Spleen (tissue), 11 donors: Measurements from ENCODE around the gene BRSK2. TPM values are rescaled to one million over a fixed set of nuclear protein-coding genes. Genes with fewer than 3 reads are reported as not detected.
A peak's percentile ranks its signal among the peaks of the same experiment; 100 is the strongest.

Experiments used
- DNase-seq: peaks from one replicate; pipeline ENCODE4 v3.0.0-alpha.2; 2020
- H3K27ac ChIP-seq, 8 donors: fragments of 200-600 bp; sonication (generic) in 7 of 8; 1 replicate in 4 of 8; 2 replicates in 4 of 8; pipeline versions ENCODE4 v1.5.0 to v1.8.0; 2016 to 2021; ENCODE audit warnings: inconsistent platforms in 4 of 8, mild to moderate bottlenecking in 4 of 8, moderate library complexity in 1 of 8
- H3K27me3 ChIP-seq, 7 donors: fragments of 200-600 bp; sonication (generic) in 6 of 7; replicated peaks in 1 of 7; 1 replicate in 4 of 7; 2 replicates in 3 of 7; pipeline versions ENCODE4 v1.5.0 to v1.8.0; 2016 to 2021; ENCODE audit warnings: inconsistent platforms in 3 of 7, mild to moderate bottlenecking in 1 of 7
- H3K36me3 ChIP-seq, 6 donors: fragments of 200-600 bp; sonication (generic) in 5 of 6; 1 replicate in 4 of 6; 2 replicates in 2 of 6; pipeline versions ENCODE4 v1.5.0 to v1.8.0; 2016 to 2021; ENCODE audit warnings: inconsistent platforms in 2 of 6
- H3K4me1 ChIP-seq, 6 donors: fragments of 200-600 bp; sonication (generic) in 5 of 6; 1 replicate in 3 of 6; 2 replicates in 3 of 6; pipeline versions ENCODE4 v1.5.0 to v1.8.0; 2016 to 2021; ENCODE audit warnings: inconsistent platforms in 3 of 6
- H3K4me3 ChIP-seq, 8 donors: fragments of 200-600 bp; sonication (generic) in 7 of 8; 1 replicate in 4 of 8; 2 replicates in 4 of 8; pipeline versions ENCODE4 v1.5.0 to v1.8.0; 2016 to 2021; ENCODE audit warnings: inconsistent platforms in 4 of 8, mild to moderate bottlenecking in 4 of 8, moderate library complexity in 2 of 8
- H3K9me3 ChIP-seq, 8 donors: fragments of 200-600 bp; sonication (generic) in 7 of 8; 1 replicate in 4 of 8; 2 replicates in 4 of 8; pipeline versions ENCODE4 v1.5.0 to v1.8.0; 2016 to 2021; ENCODE audit warnings: inconsistent platforms in 4 of 8
- POLR2A ChIP-seq, 3 donors: fragments of 450-650 bp; IDR thresholded peaks; one replicate each; pipeline ENCODE4 v1.5.1; 2017; ENCODE audit warnings: antibody characterized with exemption in 3 of 3, mild to moderate bottlenecking in 1 of 3
- POLR2AphosphoS5 ChIP-seq, 3 donors: sonication (generic); formaldehyde crosslinking; IDR thresholded peaks; one replicate each; pipeline ENCODE4 v1.5.1; 2017; ENCODE audit warnings: antibody characterized with exemption in 3 of 3
- WGBS, 5 donors: extraction: QIAGEN DNeasy Blood & Tissue Kit in 3 of 5; methylation state at CpG; one replicate each; pipeline versions ENCODE4 v1.1.5 to v1.1.7; 2013 to 2018; 5-methylcytosine and 5-hydroxymethylcytosine counted together
- intact Hi-C: fragments of 100-400 bp; cut with DNase I; formaldehyde crosslinking; loops from one replicate; pipeline ENCODE4 v1.15.0; 2023; ENCODE audit warnings: low total_unique reads
- polyA plus RNA-seq, 3 donors: library from polyadenylated mRNA; stranded (reverse); fragments of 200-250 nt; gene quantifications; one replicate each; pipeline ENCODE4 v1.2.1, GENCODE V29; 2013
- total RNA-seq, 7 donors: library from RNA; depleted of rRNA in 3 of 7; stranded (reverse); fragments of >200 nt in 3 of 7; fragmentation: NEBNext Ultra II Directional in 4 of 7; extraction: Animal tissue kit (Norgen Biotek cat#: 25700) in 4 of 7; gene quantifications; one replicate each; pipeline versions ENCODE4 v1.1.0 to v1.2.1, GENCODE V29; 2016 to 2021
- TF ChIP-seq, protein P1 (sequence below), 11 experiments: fragments of 200-600 bp in 7 of 11; fragments of 450-650 bp in 4 of 11; sonication (generic) in 4 of 11; IDR thresholded peaks in 8 of 11; conservative IDR thresholded peaks in 3 of 11; 1 replicate in 7 of 11; 2 replicates in 4 of 11; pipeline versions ENCODE4 v1.4.0 to v1.8.0; 2016 to 2021; ENCODE audit warnings: antibody characterized with exemption in 11 of 11, inconsistent platforms in 4 of 11, mild to moderate bottlenecking in 1 of 11
- donor health status: healthy with polysubstance abuse.
- donor health status: DM: no; HTN: no; CAD: no; lungs with moderate emphysema.
- donor health status: DM: no; HTN: no; CAD: no.
- donor health status: Bipolar disorder and iron deficiency.
- donor health status: healthy.
- donor health status: DM: no; HTN: no; CAD: no.
- donor health status: DM: yes; HTN: yes; CAD: no.

Gene BRSK2
- total and polyA plus RNA-seq, 10 donors, result 0.17 to 1.5 (median 0.42) TPM

DNA sequence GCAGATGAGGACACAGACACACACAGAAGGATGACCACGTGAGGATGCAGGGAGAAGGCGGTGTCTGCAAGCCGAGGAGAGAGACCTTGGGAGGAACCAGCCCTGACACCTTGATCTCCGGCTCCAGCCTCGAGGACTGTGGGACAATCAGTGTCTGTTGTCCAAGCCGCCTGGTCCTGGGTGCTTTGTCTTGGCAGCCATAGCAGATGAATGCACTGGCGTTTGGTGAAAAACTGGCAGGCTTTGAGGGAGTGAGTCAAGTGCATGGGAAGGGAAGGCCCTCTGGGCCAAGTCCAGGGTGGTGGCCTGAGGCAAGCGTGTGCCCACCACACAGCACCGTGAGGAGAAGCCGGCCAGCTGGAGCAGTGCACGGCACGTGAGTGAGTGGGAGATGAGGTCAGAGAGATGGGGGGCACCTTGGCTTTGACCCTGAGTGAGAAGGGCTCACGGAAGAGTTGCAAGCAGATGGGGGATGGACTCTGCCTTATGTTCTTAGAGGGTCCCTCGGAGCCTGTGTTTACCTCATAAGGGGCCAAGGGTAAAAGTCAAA, 12.4 kb upstream of the BRSK2 start:
- peaks cover 0 to 6% (median 0%) of the 10 kb centered on the region in 7 donors for H3K27me3 ChIP-seq
- TF ChIP-seq POLR2A (IDR thresholded peaks at IDR 0.05), result no peak
- TF ChIP-seq POLR2AphosphoS5 (IDR thresholded peaks at IDR 0.05), result no peak
- TF ChIP-seq, protein P1, sequence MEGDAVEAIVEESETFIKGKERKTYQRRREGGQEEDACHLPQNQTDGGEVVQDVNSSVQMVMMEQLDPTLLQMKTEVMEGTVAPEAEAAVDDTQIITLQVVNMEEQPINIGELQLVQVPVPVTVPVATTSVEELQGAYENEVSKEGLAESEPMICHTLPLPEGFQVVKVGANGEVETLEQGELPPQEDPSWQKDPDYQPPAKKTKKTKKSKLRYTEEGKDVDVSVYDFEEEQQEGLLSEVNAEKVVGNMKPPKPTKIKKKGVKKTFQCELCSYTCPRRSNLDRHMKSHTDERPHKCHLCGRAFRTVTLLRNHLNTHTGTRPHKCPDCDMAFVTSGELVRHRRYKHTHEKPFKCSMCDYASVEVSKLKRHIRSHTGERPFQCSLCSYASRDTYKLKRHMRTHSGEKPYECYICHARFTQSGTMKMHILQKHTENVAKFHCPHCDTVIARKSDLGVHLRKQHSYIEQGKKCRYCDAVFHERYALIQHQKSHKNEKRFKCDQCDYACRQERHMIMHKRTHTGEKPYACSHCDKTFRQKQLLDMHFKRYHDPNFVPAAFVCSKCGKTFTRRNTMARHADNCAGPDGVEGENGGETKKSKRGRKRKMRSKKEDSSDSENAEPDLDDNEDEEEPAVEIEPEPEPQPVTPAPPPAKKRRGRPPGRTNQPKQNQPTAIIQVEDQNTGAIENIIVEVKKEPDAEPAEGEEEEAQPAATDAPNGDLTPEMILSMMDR (IDR thresholded peaks at IDR 0.05 in 8 of 11, conservative IDR thresholded peaks at IDR 0.05 in 3 of 11), result no peak
- peaks cover 0 to 2% (median 0%) of the 10 kb centered on the region in 6 donors for H3K4me1 ChIP-seq
- H3K9me3 ChIP-seq, result no peaks in the 10 kb centered on the region
- no peak overlapping the region for H3K27ac ChIP-seq
- no peak for DNase-seq
- intact Hi-C loops, result no loop called here
- WGBS, 5 donors, result 79 to 93% (median 82%) methylated on average over 14 of the region's 14 CpGs
- no peak overlapping the region for H3K4me3 ChIP-seq
- no peaks in the 10 kb centered on the region for H3K36me3 ChIP-seq

DNA sequence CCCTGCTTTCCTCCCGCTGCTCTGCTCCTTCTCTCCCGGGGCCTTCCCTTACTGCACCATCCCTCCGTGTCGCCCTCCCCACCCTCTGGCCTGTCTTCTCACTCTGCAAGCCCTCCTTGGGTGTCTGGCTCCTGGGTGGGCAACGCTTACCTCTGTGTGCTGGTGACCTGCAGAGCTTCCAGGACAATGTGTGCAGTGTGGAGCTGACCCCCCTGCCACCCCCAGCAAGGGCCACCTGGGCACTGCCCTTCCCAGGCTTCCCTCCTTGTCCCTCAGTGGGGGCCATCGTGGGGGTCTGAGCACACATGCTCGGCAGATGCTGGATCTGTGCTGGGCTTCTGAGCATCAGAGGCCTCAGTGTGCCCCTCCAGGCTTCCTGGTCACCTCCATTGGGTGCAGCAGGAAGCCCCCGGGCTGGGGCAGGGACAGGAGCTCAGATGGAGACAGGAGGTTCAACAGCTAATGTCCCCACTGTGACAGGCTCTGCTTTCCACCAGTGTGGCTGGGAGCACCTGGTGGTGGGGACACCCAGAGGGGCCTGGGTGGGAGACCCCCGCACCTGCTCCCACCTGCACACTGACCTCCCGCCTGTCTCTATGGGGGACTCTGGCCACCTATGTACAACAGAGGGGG, 7.8 kb upstream of the BRSK2 start:
- H3K27me3 ChIP-seq, result peaks cover 0 to 13% (median 0%) of the 10 kb centered on the region in 7 donors

DNA sequence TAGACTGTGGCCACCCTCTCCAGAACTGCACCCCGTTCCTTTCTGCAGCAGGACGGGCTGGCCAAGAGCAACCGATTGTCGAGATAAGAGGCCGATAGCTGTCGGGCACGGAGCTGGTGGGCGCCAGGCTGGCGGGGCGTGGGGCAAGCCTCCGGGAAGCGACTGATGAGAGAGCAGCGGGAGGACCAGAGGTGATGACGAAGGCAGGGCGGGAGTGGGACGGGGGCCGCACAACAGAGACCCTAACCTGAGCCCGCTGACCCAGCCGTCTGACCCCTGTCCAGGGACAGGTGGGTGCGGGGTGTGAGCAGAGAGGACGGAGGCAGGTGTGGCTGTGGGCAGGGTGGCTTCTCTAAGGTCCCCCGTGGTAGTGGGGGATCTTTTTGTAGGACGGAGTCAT, 7.3 kb upstream of the BRSK2 start:
- Histone ChIP-seq H3K27me3 (peaks cover 0 to 14% (median 0%) of the 10 kb centered on the region in 7 donors), H3K9me3 (no peaks in the 10 kb centered on the region), H3K4me3 (peak overlapping the region in 4 of 8 donors; percentile 52 to 78 (median 59)), H3K36me3 (no peaks in the 10 kb centered on the region), H3K27ac (peak overlapping the region; percentile 86 to 97 (median 89)), H3K4me1 (peaks cover 0 to 29% (median 14%) of the 10 kb centered on the region in 6 donors)
- DNase-seq, result peak; percentile 83
- TF ChIP-seq, protein P1 (IDR thresholded peaks at IDR 0.05 in 8 of 11, conservative IDR thresholded peaks at IDR 0.05 in 3 of 11), result no peak
- no peak for TF ChIP-seq POLR2A (IDR thresholded peaks at IDR 0.05)
- no peak for TF ChIP-seq POLR2AphosphoS5 (IDR thresholded peaks at IDR 0.05)
- intact Hi-C loops, result loop anchor here (5.0 kb wide), 1 partner anchor 70 kb away; no protein-coding TSS in a partner anchor
- WGBS, 5 donors, result 57 to 79% (median 60%) methylated on average over 21 to 23 of the region's 23 CpGs

More for the DNA sequence above, 7.8 kb upstream of the BRSK2 start:
- H3K36me3 ChIP-seq, result no peaks in the 10 kb centered on the region
- TF ChIP-seq POLR2A (IDR thresholded peaks at IDR 0.05), result no peak
- no peak for TF ChIP-seq POLR2AphosphoS5 (IDR thresholded peaks at IDR 0.05)
- TF ChIP-seq, protein P1 (IDR thresholded peaks at IDR 0.05 in 8 of 11, conservative IDR thresholded peaks at IDR 0.05 in 3 of 11), result no peak
- no peaks in the 10 kb centered on the region for H3K9me3 ChIP-seq
- 68 to 83% (median 74%) methylated on average over 10 of the region's 10 CpGs for WGBS, 5 donors
- DNase-seq, result peak; percentile 75
- peaks cover 0 to 29% (median 14%) of the 10 kb centered on the region in 6 donors for H3K4me1 ChIP-seq
- peak overlapping the region in 6 of 8 donors; percentile 88 to 97 (median 90) for H3K27ac ChIP-seq
- intact Hi-C loops, result loop anchor here (5.0 kb wide), 1 partner anchor 70 kb away; no protein-coding TSS in a partner anchor
- no peak overlapping the region for H3K4me3 ChIP-seq
